HEK293 (cell line): ENCODE data around the gene GC.

ENCODE experiments used
- BCL11A ChIP-seq: fragments of 450-650 bp; formaldehyde crosslinking; IDR thresholded peaks from 2 replicates; pipeline ENCODE4 v1.5.1; 2016; ENCODE audit warnings: low read depth, missing biosample characterization, missing genetic modification characterization
- ZIC2 ChIP-seq: fragments of 450-650 bp; formaldehyde crosslinking; IDR thresholded peaks from 2 replicates; pipeline ENCODE4 v1.5.1; 2016; ENCODE audit warnings: missing biosample characterization, missing genetic modification characterization
- ZNF133 ChIP-seq: fragments of 450-650 bp; formaldehyde crosslinking; IDR thresholded peaks from 2 replicates; pipeline ENCODE4 v1.5.1; 2016; ENCODE audit warnings: missing biosample characterization, missing genetic modification characterization
- ZNF175 ChIP-seq: fragments of 450-650 bp; formaldehyde crosslinking; IDR thresholded peaks from 2 replicates; pipeline ENCODE4 v1.5.1; 2016; ENCODE audit warnings: missing biosample characterization, missing genetic modification characterization
- ZNF274 ChIP-seq, 2 experiments: fragments of 200-500 bp in 1 of 2; fragments of 450-650 bp in 1 of 2; sonication (Bioruptor generic) in 1 of 2; formaldehyde crosslinking in 1 of 2; IDR thresholded peaks; 2 replicates each; pipeline versions ENCODE4 v1.5.1 to v1.6.1; 2014 to 2016; ENCODE audit warnings: borderline replicate concordance in 1 of 2, inconsistent platforms in 1 of 2, low read length in 1 of 2, missing biosample characterization in 1 of 2, missing genetic modification characterization in 1 of 2
- ZNF501 ChIP-seq: fragments of 450-650 bp; formaldehyde crosslinking; IDR thresholded peaks from 2 replicates; pipeline ENCODE4 v1.5.1; 2016; ENCODE audit warnings: missing biosample characterization, missing genetic modification characterization
- ZNF544 ChIP-seq: fragments of 450-650 bp; formaldehyde crosslinking; IDR thresholded peaks from 2 replicates; pipeline ENCODE4 v1.5.0; 2017; ENCODE audit warnings: missing biosample characterization, missing genetic modification characterization
- ZNF548 ChIP-seq: fragments of 450-650 bp; formaldehyde crosslinking; IDR thresholded peaks from 2 replicates; pipeline ENCODE4 v1.5.1; 2016; ENCODE audit warnings: missing biosample characterization, missing genetic modification characterization
- ZNF792 ChIP-seq: fragments of 450-650 bp; formaldehyde crosslinking; IDR thresholded peaks from 2 replicates; pipeline ENCODE4 v1.5.1; 2016; ENCODE audit warnings: missing biosample characterization, missing genetic modification characterization
- TF ChIP-seq, protein P1 (sequence below): fragments of 450-650 bp; formaldehyde crosslinking; IDR thresholded peaks from 2 replicates; pipeline ENCODE4 v1.5.1; 2016; ENCODE audit warnings: missing biosample characterization, missing genetic modification characterization
- TF ChIP-seq, protein P2 (sequence below): IDR thresholded peaks from 2 replicates; pipeline ENCODE4 v1.6.1; 2011; ENCODE audit warnings: mild to moderate bottlenecking, low read depth, low read length, borderline replicate concordance
- TF ChIP-seq, protein P3 (sequence below): fragments of 450-650 bp; formaldehyde crosslinking; IDR thresholded peaks from 2 replicates; pipeline ENCODE4 v1.5.1; 2016; ENCODE audit warnings: missing biosample characterization, missing genetic modification characterization, low read depth
- TF ChIP-seq, protein P4 (sequence below): fragments of 450-650 bp; formaldehyde crosslinking; IDR thresholded peaks from 2 replicates; pipeline ENCODE4 v1.5.1; 2016; ENCODE audit warnings: missing biosample characterization, missing genetic modification characterization
- TF ChIP-seq, protein P5 (sequence below): fragments of 450-650 bp; formaldehyde crosslinking; IDR thresholded peaks from 2 replicates; pipeline ENCODE4 v1.5.1; 2016; ENCODE audit warnings: missing biosample characterization, missing genetic modification characterization

DNA sequence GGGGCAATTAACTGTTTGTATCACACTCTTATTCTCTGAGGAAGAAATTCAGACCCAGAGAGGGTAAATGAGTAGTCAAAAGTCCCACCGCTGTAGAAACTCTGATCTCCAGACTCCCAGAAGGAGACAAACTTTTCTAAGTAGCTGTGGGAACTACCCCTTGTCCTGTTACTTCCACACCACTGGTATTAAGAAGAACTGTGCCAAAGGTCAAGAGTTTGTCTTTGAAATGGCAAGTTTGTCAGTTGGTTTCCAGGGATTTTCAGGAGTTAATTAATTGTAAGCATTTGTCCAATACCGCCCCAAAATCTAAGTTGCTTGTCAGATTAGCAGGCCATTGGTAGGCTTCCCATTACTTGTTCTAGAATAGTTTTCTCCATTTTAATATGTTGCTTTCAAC is 85.7 kb downstream of the GC start:
- TF ChIP-seq, protein P1, sequence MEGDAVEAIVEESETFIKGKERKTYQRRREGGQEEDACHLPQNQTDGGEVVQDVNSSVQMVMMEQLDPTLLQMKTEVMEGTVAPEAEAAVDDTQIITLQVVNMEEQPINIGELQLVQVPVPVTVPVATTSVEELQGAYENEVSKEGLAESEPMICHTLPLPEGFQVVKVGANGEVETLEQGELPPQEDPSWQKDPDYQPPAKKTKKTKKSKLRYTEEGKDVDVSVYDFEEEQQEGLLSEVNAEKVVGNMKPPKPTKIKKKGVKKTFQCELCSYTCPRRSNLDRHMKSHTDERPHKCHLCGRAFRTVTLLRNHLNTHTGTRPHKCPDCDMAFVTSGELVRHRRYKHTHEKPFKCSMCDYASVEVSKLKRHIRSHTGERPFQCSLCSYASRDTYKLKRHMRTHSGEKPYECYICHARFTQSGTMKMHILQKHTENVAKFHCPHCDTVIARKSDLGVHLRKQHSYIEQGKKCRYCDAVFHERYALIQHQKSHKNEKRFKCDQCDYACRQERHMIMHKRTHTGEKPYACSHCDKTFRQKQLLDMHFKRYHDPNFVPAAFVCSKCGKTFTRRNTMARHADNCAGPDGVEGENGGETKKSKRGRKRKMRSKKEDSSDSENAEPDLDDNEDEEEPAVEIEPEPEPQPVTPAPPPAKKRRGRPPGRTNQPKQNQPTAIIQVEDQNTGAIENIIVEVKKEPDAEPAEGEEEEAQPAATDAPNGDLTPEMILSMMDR (tag by site-specific recombination) = no peak
- TF ChIP-seq, protein P2, sequence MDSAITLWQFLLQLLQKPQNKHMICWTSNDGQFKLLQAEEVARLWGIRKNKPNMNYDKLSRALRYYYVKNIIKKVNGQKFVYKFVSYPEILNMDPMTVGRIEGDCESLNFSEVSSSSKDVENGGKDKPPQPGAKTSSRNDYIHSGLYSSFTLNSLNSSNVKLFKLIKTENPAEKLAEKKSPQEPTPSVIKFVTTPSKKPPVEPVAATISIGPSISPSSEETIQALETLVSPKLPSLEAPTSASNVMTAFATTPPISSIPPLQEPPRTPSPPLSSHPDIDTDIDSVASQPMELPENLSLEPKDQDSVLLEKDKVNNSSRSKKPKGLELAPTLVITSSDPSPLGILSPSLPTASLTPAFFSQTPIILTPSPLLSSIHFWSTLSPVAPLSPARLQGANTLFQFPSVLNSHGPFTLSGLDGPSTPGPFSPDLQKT = no peak
- TF ChIP-seq, protein P3, sequence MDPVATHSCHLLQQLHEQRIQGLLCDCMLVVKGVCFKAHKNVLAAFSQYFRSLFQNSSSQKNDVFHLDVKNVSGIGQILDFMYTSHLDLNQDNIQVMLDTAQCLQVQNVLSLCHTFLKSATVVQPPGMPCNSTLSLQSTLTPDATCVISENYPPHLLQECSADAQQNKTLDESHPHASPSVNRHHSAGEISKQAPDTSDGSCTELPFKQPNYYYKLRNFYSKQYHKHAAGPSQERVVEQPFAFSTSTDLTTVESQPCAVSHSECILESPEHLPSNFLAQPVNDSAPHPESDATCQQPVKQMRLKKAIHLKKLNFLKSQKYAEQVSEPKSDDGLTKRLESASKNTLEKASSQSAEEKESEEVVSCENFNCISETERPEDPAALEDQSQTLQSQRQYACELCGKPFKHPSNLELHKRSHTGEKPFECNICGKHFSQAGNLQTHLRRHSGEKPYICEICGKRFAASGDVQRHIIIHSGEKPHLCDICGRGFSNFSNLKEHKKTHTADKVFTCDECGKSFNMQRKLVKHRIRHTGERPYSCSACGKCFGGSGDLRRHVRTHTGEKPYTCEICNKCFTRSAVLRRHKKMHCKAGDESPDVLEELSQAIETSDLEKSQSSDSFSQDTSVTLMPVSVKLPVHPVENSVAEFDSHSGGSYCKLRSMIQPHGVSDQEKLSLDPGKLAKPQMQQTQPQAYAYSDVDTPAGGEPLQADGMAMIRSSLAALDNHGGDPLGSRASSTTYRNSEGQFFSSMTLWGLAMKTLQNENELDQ (tag by site-specific recombination) = no peak
- TF ChIP-seq ZNF274 (IDR thresholded peaks at IDR 0.05; ENCODE audit: low read length) (no peak), ZNF274 (tag by site-specific recombination; IDR thresholded peaks at IDR 0.05; ENCODE audit: borderline replicate concordance) (no peak), ZNF133 (tag by site-specific recombination) (no peak), ZNF501 (tag by site-specific recombination) (no peak), ZNF544 (tag by site-specific recombination) (no peak), ZNF792 (no peak), ZIC2 (tag by site-specific recombination) (no peak), ZNF548 (tag by site-specific recombination) (no peak), BCL11A (tag by site-specific recombination) (no peak), ZNF175 (tag by site-specific recombination) (no peak)
- TF ChIP-seq, protein P4, sequence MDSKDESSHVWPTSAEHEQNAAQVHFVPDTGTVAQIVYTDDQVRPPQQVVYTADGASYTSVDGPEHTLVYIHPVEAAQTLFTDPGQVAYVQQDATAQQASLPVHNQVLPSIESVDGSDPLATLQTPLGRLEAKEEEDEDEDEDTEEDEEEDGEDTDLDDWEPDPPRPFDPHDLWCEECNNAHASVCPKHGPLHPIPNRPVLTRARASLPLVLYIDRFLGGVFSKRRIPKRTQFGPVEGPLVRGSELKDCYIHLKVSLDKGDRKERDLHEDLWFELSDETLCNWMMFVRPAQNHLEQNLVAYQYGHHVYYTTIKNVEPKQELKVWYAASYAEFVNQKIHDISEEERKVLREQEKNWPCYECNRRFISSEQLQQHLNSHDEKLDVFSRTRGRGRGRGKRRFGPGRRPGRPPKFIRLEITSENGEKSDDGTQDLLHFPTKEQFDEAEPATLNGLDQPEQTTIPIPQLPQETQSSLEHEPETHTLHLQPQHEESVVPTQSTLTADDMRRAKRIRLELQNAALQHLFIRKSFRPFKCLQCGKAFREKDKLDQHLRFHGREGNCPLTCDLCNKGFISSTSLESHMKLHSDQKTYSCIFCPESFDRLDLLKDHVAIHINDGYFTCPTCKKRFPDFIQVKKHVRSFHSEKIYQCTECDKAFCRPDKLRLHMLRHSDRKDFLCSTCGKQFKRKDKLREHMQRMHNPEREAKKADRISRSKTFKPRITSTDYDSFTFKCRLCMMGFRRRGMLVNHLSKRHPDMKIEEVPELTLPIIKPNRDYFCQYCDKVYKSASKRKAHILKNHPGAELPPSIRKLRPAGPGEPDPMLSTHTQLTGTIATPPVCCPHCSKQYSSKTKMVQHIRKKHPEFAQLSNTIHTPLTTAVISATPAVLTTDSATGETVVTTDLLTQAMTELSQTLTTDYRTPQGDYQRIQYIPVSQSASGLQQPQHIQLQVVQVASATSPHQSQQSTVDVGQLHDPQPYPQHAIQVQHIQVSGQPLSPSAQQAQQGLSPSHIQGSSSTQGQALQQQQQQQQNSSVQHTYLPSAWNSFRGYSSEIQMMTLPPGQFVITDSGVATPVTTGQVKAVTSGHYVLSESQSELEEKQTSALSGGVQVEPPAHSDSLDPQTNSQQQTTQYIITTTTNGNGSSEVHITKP (tag by site-specific recombination) = no peak
- TF ChIP-seq, protein P5, sequence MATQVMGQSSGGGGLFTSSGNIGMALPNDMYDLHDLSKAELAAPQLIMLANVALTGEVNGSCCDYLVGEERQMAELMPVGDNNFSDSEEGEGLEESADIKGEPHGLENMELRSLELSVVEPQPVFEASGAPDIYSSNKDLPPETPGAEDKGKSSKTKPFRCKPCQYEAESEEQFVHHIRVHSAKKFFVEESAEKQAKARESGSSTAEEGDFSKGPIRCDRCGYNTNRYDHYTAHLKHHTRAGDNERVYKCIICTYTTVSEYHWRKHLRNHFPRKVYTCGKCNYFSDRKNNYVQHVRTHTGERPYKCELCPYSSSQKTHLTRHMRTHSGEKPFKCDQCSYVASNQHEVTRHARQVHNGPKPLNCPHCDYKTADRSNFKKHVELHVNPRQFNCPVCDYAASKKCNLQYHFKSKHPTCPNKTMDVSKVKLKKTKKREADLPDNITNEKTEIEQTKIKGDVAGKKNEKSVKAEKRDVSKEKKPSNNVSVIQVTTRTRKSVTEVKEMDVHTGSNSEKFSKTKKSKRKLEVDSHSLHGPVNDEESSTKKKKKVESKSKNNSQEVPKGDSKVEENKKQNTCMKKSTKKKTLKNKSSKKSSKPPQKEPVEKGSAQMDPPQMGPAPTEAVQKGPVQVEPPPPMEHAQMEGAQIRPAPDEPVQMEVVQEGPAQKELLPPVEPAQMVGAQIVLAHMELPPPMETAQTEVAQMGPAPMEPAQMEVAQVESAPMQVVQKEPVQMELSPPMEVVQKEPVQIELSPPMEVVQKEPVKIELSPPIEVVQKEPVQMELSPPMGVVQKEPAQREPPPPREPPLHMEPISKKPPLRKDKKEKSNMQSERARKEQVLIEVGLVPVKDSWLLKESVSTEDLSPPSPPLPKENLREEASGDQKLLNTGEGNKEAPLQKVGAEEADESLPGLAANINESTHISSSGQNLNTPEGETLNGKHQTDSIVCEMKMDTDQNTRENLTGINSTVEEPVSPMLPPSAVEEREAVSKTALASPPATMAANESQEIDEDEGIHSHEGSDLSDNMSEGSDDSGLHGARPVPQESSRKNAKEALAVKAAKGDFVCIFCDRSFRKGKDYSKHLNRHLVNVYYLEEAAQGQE (tag by site-specific recombination) = no peak
